ENCODE data around the gene FLT1.

The FLT1 gene

GRCh38 chr13:28503182-28503967 lies 8.4 kb upstream of the FLT1 start:
- no peak overlapping the region for H3K27ac ChIP-seq
- TF ChIP-seq ZFX (IDR thresholded peaks at IDR 0.05; ENCODE audit: borderline replicate concordance) = no peak
- no peak for TF ChIP-seq CTCF (IDR thresholded peaks at IDR 0.05)

GRCh38 chr13:28501547-28501946 lies 6.6 kb upstream of the FLT1 start:
- no peak overlapping the region for H3K27ac ChIP-seq
- TF ChIP-seq ZFX (IDR thresholded peaks at IDR 0.05; ENCODE audit: borderline replicate concordance) (no peak), CTCF (IDR thresholded peaks at IDR 0.05) (no peak)

- H3K27ac ChIP-seq = no peak overlapping the region
- TF ChIP-seq ZFX (IDR thresholded peaks at IDR 0.05; ENCODE audit: borderline replicate concordance) = no peak
- TF ChIP-seq CTCF (IDR thresholded peaks at IDR 0.05) = no peak
These were observed 4.7 kb upstream of the FLT1 start for GRCh38 chr13:28499609-28500008.

- H3K27ac ChIP-seq = no peak overlapping the region
- TF ChIP-seq CTCF (IDR thresholded peaks at IDR 0.05) (no peak), ZFX (IDR thresholded peaks at IDR 0.05; ENCODE audit: borderline replicate concordance) (no peak)
These were observed 3.7 kb upstream of the FLT1 start for GRCh38 chr13:28498481-28499115.

- TF ChIP-seq ZFX (IDR thresholded peaks at IDR 0.05; ENCODE audit: borderline replicate concordance) (no peak), CTCF (IDR thresholded peaks at IDR 0.05) (no peak)
These were observed 2.4 kb upstream of the FLT1 start for GRCh38 chr13:28497143-28497876.

GRCh38 chr13:28496188-28496564 lies 1.2 kb upstream of the FLT1 start:
- no peak for TF ChIP-seq CTCF (IDR thresholded peaks at IDR 0.05)
- no peak for TF ChIP-seq ZFX (IDR thresholded peaks at IDR 0.05; ENCODE audit: borderline replicate concordance)
- no peak overlapping the region for H3K27ac ChIP-seq

More at GRCh38 chr13:28497143-28497876, 2.4 kb upstream of the FLT1 start:
- no peak overlapping the region for H3K27ac ChIP-seq

Data from 22Rv1 (cell line).